HL-60 (cell line): ENCODE results near the gene PPP2R5C.

ENCODE experiments used
- GABPA ChIP-seq: IDR thresholded peaks from 2 replicates; pipeline ENCODE4 v1.6.1; 2012; ENCODE audit warnings: low read depth
- POLR2AphosphoS5 ChIP-seq: IDR thresholded peaks from 2 replicates; pipeline ENCODE4 v1.6.1; 2012; ENCODE audit warnings: low read depth
- SPI1 ChIP-seq: IDR thresholded peaks from 2 replicates; pipeline ENCODE4 v1.6.1; 2012; ENCODE audit warnings: low read depth, mild to moderate bottlenecking, borderline replicate concordance
- TF ChIP-seq, protein P1 (sequence below): IDR thresholded peaks from one replicate; pipeline ENCODE4 v1.5.1; 2011; ENCODE audit warnings: low read length, control low read depth, inconsistent platforms; ENCODE audit not compliant: insufficient read depth
- TF ChIP-seq, protein P2 (sequence below): IDR thresholded peaks from 2 replicates; pipeline ENCODE4 v1.6.1; 2012; ENCODE audit warnings: low read depth; ENCODE audit not compliant: insufficient replicate concordance

DNA sequence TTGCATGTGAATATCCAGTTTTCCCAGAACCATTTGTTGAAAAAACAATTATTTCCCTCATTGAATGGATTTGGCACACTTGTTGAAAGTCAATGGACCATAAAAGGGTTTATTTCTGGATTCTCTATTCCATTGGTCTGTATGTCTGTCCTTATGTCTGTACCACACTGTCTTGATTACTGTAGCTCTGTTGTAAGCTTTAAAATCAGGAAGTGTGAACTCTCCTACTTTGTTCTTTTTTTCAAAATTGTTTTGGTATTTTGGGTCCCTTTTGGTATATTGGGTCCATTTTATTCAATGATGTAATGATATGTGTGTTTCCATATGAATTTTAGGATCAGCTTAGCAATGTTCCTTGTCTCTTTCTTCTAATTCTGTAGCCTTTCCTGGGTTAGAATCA is 64.8 kb downstream of the PPP2R5C start:
- TF ChIP-seq, protein P1, sequence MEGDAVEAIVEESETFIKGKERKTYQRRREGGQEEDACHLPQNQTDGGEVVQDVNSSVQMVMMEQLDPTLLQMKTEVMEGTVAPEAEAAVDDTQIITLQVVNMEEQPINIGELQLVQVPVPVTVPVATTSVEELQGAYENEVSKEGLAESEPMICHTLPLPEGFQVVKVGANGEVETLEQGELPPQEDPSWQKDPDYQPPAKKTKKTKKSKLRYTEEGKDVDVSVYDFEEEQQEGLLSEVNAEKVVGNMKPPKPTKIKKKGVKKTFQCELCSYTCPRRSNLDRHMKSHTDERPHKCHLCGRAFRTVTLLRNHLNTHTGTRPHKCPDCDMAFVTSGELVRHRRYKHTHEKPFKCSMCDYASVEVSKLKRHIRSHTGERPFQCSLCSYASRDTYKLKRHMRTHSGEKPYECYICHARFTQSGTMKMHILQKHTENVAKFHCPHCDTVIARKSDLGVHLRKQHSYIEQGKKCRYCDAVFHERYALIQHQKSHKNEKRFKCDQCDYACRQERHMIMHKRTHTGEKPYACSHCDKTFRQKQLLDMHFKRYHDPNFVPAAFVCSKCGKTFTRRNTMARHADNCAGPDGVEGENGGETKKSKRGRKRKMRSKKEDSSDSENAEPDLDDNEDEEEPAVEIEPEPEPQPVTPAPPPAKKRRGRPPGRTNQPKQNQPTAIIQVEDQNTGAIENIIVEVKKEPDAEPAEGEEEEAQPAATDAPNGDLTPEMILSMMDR, result no peak
- no peak for TF ChIP-seq SPI1
- TF ChIP-seq, protein P2, sequence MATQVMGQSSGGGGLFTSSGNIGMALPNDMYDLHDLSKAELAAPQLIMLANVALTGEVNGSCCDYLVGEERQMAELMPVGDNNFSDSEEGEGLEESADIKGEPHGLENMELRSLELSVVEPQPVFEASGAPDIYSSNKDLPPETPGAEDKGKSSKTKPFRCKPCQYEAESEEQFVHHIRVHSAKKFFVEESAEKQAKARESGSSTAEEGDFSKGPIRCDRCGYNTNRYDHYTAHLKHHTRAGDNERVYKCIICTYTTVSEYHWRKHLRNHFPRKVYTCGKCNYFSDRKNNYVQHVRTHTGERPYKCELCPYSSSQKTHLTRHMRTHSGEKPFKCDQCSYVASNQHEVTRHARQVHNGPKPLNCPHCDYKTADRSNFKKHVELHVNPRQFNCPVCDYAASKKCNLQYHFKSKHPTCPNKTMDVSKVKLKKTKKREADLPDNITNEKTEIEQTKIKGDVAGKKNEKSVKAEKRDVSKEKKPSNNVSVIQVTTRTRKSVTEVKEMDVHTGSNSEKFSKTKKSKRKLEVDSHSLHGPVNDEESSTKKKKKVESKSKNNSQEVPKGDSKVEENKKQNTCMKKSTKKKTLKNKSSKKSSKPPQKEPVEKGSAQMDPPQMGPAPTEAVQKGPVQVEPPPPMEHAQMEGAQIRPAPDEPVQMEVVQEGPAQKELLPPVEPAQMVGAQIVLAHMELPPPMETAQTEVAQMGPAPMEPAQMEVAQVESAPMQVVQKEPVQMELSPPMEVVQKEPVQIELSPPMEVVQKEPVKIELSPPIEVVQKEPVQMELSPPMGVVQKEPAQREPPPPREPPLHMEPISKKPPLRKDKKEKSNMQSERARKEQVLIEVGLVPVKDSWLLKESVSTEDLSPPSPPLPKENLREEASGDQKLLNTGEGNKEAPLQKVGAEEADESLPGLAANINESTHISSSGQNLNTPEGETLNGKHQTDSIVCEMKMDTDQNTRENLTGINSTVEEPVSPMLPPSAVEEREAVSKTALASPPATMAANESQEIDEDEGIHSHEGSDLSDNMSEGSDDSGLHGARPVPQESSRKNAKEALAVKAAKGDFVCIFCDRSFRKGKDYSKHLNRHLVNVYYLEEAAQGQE, result no peak
- no peak for TF ChIP-seq POLR2AphosphoS5
- no peak for TF ChIP-seq GABPA
